Caki2 (cell line): ENCODE results near the gene PTX4. TPM values are rescaled to one million over a fixed set of nuclear protein-coding genes. Genes with fewer than 3 reads are reported as not detected.
"Not testable (repeated sequence)": the region's sequence is repeated elsewhere in the genome, so short reads cannot be mapped to it uniquely, and the experiment has no call there.

Experiments
- DNase-seq: peaks from one replicate; pipeline ENCODE4 v3.0.0-alpha.2; 2015; ENCODE audit warnings: low read depth
- in situ Hi-C: cut with HindIII; loops from 2 replicates; pipeline ENCODE4 v1.10.0; 2016; ENCODE audit warnings: low sequenced_read_pairs, low pct_unique_long_range_greater_than_20kb, mixed read lengths
- total RNA-seq: library from RNA; depleted of rRNA; stranded (reverse); fragments of >200 nt; shearing (Covaris generic); gene quantifications from 2 replicates; pipeline ENCODE4 v1.2.3, GENCODE V29; 2014; ENCODE audit warnings: low replicate concordance

The PTX4 gene
- total RNA-seq, 1 experiment from 2014 or later = not detected

- no peak for DNase-seq
- in situ Hi-C loops = no loop called here
These were observed 34.2 kb downstream of the PTX4 start for GRCh38 chr16:1454561-1454960.

GRCh38 chr16:1453316-1453715, 35.4 kb downstream of the PTX4 start:
- DNase-seq = no peak
- in situ Hi-C loops = no loop called here

- no peak for DNase-seq
- in situ Hi-C loops = no loop called here
These were observed 36.2 kb downstream of the PTX4 start for GRCh38 chr16:1452530-1452929.

- DNase-seq = no peak
- in situ Hi-C loops = no loop called here
These were observed 36.9 kb downstream of the PTX4 start for GRCh38 chr16:1451702-1452392.

- in situ Hi-C loops = no loop called here
- no peak for DNase-seq
These were observed 37.9 kb downstream of the PTX4 start for GRCh38 chr16:1450841-1451240.

- in situ Hi-C loops = no loop called here
- DNase-seq = no peak
These were observed 38.5 kb downstream of the PTX4 start for GRCh38 chr16:1450218-1450617.

- in situ Hi-C loops = no loop called here
- no peak for DNase-seq
These were observed 39.4 kb downstream of the PTX4 start for GRCh38 chr16:1449201-1449788.

GRCh38 chr16:1448536-1449116, 40.1 kb downstream of the PTX4 start:
- DNase-seq = no peak
- in situ Hi-C loops = no loop called here

- in situ Hi-C loops = no loop called here
- DNase-seq = no peak
These were observed 40.8 kb downstream of the PTX4 start for GRCh38 chr16:1447965-1448364.

GRCh38 chr16:1446296-1447080, 42.3 kb downstream of the PTX4 start:
- in situ Hi-C loops = no loop called here
- DNase-seq = no peak

GRCh38 chr16:1445518-1446203, 43.1 kb downstream of the PTX4 start:
- no peak for DNase-seq
- in situ Hi-C loops = no loop called here

- in situ Hi-C loops = no loop called here
- no peak for DNase-seq
These were observed 43.8 kb downstream of the PTX4 start for GRCh38 chr16:1444730-1445517.

GRCh38 chr16:1443980-1444729, 44.6 kb downstream of the PTX4 start, which contains the start of gene CCDC154:
TSS of gene CCDC154 (minus strand) at chr16:1444556. CDS start at chr16:1444322, 234 bp downstream.
- in situ Hi-C loops = no loop called here
- DNase-seq = no peak

GRCh38 chr16:1443403-1443973, 45.3 kb downstream of the PTX4 start:
- DNase-seq = no peak

GRCh38 chr16:1442697-1443096, 46.0 kb downstream of the PTX4 start:
- no peak for DNase-seq
- in situ Hi-C loops = no loop called here

More at GRCh38 chr16:1443403-1443973, 45.3 kb downstream of the PTX4 start:
- in situ Hi-C loops = no loop called here

- DNase-seq = no peak
- in situ Hi-C loops = no loop called here
These were observed 47.3 kb downstream of the PTX4 start for GRCh38 chr16:1441391-1441829.

- DNase-seq, in situ Hi-C loops: not testable (repeated sequence)
These were observed 49.1 kb downstream of the PTX4 start for GRCh38 chr16:1439699-1440074.
